ENCODE measurements around the gene TRIM60.
"Not testable (repeated sequence)": the region's sequence is repeated elsewhere in the genome, so short reads cannot be mapped to it uniquely, and the experiment has no call there.

TRIM60 gene

DNA sequence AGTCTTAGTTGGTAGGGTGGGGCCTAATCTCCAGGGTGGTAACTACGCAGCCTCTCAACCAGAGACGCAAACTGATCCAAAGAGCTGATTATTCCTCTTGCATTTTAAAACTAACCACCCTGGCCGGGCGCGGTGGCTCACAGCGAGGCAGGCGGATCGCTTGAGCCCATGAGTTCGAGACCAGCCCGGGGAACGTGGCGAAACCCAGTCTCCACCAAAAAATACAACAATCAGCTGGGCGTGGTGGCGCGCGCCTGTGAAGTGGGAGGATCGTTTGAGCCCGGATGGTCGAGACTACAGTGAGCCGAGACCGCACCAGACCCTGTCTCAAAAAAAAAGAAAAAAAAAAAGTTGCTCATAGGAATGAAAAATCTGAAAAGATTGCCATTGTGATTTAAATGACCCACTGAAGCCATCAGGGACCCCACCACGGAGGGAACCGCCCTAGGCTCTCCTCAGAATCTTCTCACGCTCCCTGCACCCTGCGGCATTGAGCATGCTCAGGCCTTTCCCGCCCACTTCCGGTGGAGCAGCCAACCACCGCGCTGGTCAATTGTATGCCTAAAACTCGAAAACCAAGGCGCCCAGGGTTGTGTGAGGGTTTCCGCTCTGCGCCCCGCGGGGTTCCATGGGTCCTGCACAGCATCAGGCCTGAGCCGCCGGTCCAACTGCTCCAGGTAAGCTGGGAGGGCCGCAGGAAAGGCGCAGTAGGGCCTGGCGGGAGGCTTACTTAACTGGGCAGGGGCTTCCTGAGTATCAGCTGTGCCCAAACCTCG is at the start of gene TRIM60:
TRIM60 (plus strand) TSS at position 564 of the 776 bp plus-strand sequence. CDS start 8,074 bp downstream, outside the sequence.
- no peak for DNase-seq (ENCODE audit: low read depth in 2 of 2, low spot score in 1 of 2)

DNA sequence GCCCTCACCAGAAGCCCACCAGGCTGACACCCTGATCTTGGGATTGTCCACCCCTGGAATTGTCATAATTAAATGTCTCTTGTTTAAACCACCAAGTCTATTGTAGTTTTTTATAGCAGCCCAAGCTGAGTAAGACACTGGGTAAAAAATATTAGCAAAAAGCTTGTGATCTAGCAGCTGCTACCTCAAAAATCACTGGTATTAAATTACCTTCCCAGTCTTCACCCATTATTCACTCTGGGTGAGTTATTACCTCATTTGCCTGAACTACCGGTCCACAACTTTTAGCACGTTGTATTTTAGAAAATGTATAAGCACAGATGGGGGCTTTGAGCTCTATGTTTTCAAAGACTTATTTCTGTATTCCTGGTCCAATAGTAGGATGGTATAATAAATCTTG is 42.3 kb upstream of the TRIM60 start:
- no peak for DNase-seq (ENCODE audit: low read depth in 2 of 2, low spot score in 1 of 2)

DNA sequence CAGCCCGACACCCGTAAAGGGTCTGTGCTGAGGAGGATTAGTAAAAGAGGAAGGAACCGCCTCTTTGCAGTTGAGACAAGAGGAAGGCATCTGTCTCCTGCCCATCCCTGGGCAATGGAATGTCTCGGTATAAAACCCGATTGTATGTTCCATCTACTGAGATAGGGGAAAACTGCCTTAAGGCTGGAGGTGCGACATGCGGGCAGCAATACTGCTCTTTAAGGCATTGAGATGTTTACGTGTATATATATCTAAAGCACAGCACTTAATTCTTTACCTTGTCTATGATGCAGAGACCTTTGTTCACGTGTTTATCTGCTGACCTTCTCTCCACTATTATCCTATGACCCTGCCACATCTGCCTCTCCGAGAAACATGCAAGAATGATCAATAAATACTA is 41.0 kb upstream of the TRIM60 start:
- DNase-seq (ENCODE audit: low read depth in 2 of 2, low spot score in 1 of 2) = not testable (repeated sequence)

DNA sequence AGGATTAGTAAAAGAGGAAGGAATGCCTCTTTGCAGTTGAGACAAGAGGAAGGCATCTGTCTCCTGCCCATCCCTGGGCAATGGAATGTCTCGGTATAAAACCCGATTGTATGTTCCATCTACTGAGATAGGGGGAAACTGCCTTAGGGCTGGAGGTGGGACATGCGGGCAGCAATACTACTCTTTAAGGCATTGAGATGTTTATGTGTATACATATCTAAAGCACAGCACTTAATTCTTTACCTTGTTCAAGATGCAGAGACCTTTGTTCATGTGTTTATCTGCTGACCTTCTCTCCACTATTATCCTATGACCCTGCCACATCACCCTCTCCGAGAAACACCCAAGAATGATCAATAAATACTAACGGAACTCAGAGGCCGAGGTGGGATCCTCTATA is 35.7 kb upstream of the TRIM60 start:
- DNase-seq (ENCODE audit: low read depth in 2 of 2, low spot score in 1 of 2) = not testable (repeated sequence)

DNA sequence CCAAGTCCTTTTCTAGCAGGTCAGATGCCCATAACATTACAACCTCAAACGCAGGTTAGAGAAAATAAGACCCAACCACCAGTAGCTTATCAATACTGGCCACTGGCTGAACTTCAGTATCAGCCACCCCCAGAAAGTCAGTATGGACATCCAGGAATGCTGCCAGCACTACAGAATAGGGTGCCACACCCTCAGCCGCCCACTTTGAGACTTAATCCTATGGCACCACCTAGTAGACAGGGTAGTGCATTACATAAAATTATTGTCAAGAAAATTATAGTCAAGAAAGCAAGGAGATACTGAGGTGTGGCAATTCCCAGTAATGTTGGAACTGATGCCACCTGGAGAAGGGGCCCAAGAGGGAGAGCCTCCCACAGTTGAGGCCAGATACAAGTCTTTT is 34.5 kb upstream of the TRIM60 start:
- no peak for DNase-seq (ENCODE audit: low read depth in 2 of 2, low spot score in 1 of 2)

DNA sequence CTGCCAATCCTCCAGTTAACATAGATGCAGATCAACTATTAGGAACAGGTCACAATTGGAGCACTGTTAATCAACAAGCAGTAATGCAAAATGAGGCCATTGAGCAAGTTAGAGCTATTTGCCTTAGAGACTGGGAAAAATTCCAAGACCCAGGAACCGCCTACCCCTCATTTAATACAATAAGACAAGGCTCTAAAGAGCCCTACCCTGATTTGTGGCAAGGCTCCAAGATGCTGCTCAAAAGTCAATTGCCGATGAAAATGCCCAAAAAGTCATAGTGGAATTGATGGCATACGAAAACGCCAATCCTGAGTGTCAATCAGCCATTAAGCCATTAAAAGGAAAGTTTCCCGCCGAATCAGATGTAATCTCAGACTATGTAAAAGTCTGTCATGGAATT is 33.9 kb upstream of the TRIM60 start:
- no peak for DNase-seq (ENCODE audit: low read depth in 2 of 2, low spot score in 1 of 2)

DNA sequence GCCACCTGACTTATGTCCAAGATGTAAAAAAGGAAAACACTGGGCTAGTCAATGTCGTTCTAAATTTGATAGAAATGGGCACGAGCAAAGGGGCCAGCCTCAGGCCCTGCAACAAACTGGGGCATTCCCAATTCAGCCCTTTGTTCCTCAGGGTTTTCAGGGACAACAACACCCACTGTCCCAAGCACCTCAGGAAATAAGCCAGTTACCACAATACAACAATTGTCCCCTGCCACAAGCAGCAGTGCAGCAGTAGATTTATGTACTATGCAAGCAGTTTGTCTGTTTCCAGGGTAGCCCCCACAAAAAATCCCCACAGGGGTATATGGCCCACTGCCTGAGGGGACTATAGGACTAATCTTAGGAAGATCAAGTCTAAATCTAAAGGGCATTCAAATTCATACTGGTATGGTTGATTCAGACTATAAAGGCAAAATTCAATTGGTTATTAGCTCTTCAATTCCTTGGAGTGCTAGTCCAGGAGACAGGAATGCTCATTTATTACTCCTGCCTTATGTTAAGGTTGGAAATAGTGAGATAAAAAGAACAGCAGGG is 33.2 kb upstream of the TRIM60 start:
- not testable (repeated sequence) for DNase-seq (ENCODE audit: low read depth in 2 of 2, low spot score in 1 of 2)

DNA sequence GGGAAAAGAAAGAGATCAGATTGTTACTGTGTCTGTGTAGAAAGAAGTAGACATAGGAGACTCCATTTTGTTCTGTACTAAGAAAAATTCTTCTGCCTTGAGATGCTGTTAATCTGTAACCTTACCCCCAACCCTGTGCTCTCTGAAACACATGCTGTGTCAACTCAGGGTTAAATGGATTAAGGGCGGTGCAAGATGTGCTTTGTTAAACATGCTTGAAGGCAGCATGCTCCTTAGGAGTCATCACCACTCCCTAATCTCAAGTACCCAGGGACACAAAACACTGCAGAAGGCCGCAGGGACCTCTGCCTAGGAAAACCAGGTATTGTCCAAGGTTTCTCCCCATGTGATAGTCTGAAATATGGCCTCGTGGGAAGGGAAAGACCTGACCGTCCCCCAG is 29.8 kb upstream of the TRIM60 start:
- DNase-seq (ENCODE audit: low read depth in 2 of 2, low spot score in 1 of 2) = not testable (repeated sequence)

DNA sequence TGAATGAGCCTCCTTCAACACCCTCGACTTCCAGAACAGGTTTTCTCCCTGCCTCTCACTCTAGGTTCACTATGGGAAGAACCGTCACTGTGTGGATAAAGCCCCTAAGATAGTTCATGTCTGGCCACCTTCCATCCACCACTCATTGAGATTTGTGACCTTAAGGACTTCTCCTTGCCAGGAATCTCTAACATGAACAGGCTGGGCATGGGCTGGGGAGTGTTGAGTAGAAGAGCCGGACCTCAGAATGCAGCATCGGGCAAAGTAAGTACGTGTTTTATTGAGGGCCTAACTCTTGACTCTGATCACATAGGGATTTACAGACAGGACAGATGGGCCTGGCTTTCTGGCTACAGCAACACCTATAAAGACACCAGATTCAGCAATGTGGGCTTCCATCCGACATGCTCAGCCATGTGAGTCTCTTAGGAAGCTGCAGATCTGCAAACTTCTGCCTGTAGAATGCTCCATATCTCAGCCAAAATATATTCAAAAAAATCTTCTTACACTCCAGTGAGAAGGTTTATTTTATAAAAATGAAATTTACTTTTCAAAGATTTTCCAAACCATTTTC is 26.4 kb upstream of the TRIM60 start:
- DNase-seq (ENCODE audit: low read depth in 2 of 2, low spot score in 1 of 2) = no peak

DNA sequence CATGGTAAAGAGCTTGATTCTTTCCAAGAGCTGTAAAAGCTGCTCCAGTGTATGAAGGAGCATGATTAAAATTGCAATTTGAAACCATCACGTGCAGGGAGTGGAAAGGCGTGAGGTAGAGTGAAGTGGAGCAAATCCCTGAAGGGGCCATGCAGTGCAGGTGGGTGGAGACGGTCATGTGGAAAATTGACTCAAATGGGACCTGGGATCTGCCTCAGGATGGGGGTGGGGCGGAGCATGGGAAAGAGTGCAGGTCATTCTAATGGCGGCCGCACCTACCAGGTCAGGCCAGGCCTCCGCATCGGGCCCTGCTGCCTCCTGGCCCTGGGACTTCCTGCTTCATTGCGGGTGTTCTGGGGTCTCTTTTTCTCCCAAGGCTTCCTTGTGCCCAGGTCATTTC is 25.3 kb upstream of the TRIM60 start:
- no peak for DNase-seq (ENCODE audit: low read depth in 2 of 2, low spot score in 1 of 2)

DNA sequence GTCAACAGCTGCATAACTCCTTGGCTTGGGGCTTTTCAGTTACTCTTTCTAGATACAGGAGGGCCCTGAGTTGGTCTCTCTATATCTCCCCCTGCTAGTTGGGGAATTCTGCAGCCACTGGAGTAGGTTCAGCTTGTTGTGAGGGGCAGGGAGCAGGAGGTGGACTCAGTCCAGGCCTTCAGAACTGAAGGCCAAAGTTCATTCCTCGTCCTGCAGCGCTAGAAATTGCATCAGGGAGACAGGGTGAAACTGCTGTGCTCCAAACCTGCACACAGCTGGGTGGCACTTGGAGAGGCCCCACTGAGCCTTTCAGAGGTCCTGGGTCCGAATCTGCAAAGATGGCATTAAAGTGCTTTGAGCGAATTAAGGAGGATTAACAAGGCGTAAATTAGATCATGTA is 24.9 kb upstream of the TRIM60 start:
- DNase-seq (ENCODE audit: low read depth in 2 of 2, low spot score in 1 of 2) = no peak

DNA sequence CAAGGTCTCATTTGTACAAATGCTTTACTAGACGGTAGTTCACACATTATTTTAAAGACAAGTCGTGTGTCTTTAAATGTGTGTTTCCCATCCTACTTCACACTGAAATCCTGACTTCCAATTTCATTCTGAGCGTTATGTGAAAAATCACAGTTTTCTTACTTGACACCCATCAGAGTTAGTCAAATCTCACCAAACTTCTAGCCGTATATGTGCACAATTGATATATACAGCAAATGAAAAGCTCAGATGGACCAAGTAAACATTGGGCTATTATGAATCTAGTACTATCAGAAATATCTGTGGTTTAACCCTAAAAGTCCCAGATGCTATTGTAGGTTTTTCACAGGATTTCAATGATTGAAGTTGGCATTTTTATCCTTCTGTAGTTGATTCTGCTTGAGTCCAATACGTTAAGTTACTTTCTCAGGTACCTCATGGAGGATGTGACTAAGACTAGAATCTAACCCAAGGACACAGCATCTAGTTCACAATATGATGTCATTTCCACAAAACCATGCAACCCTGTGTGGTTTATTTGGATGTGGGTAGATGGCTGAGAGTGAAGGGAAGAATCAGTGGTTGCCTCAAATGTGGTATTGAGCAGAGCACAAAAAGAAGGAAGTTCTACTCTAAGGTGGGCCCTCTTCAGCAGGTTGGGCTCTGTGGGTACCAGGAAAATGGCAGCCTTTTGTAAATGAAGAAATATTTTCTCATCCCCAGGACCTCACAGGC is 22.1 kb upstream of the TRIM60 start:
- DNase-seq (ENCODE audit: low read depth in 2 of 2, low spot score in 1 of 2) = no peak

- DNase-seq (ENCODE audit: low read depth in 2 of 2, low spot score in 1 of 2) = no peak
These were observed 21.3 kb upstream of the TRIM60 start for GRCh38 chr4:165010487-165010886.

GRCh38 chr4:165010991-165011390 is 20.8 kb upstream of the TRIM60 start:
- no peak for DNase-seq (ENCODE audit: low read depth in 2 of 2, low spot score in 1 of 2)

GRCh38 chr4:165011403-165011802 is 20.4 kb upstream of the TRIM60 start:
- DNase-seq (ENCODE audit: low read depth in 2 of 2, low spot score in 1 of 2) = no peak

- DNase-seq (ENCODE audit: low read depth in 2 of 2, low spot score in 1 of 2) = no peak
These were observed 18.1 kb upstream of the TRIM60 start for GRCh38 chr4:165013691-165014090.

GRCh38 chr4:165016971-165017370 is 14.8 kb upstream of the TRIM60 start:
- no peak for DNase-seq (ENCODE audit: low read depth in 2 of 2, low spot score in 1 of 2)

DNA sequence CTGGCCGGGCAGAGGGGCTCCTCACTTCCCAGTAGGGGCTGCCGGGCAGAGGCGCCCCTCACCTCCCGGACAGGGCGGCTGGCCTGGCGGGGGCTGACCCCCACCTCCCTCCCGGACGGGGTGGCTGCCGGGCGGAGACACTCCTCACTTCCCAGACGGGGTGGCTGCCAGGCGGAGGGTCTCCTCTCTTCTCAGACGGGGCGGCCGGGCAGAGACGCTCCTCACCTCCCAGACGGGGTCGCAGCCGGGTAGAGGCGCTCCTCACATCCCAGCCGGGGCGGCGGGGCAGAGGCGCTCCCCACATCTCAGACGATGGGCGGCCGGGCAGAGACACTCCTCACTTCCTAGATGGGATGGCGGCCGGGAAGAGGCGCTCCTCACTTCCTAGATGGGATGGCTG is 11.8 kb upstream of the TRIM60 start:
- not testable (repeated sequence) for DNase-seq (ENCODE audit: low read depth in 2 of 2, low spot score in 1 of 2)

- DNase-seq (ENCODE audit: low read depth in 2 of 2, low spot score in 1 of 2) = not testable (repeated sequence)
These were observed 6.0 kb upstream of the TRIM60 start for GRCh38 chr4:165025782-165026181.

DNA sequence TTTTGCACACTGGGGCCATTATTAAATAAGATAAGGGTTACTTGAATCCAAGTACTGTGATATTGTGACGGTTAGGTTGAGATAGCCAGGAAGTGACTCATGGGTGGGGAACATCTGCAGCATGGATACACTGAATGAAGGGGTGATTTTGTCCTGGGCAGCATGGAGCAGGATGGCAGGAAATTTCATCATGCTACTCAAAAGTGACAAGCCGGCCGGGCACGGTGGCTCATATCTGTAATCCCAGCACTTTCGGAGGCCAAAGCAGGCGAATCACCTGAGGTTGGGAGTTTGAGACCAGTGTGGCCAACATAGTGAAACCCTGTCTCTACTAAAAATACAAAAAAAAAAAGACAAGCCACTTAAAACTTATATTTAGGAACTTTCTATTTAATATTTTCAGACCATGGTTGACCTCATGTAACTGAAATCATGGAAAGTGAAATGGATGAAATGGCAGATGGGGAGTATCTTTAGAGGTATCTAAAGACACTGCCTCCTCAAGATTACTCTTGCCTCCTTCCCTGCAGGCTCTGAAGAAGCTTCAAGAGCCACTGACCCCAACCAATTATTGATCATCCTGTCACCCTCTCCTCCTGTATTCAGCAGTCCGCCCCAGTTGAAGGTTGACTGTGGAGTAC is 3.9 kb upstream of the TRIM60 start:
- no peak for DNase-seq (ENCODE audit: low read depth in 2 of 2, low spot score in 1 of 2)

DNA sequence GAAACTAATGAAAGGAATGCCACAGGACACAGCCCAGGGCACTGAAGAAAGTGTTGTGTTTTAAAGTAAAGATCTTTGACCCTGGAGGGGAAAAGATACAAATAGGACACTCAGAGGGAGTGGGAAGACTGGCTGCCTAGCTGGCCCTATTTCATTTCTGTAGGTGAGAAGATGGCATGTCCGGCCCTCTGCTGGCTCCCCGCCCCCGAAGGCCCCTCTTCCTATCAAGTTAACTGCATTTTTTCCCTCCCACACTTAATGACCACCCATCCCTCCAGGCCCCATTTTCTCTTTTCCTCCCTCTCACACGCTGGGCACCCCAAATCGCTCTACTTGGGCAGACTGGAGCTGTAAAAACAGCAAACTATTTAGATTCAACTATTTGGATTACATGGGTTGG is 16.4 kb downstream of the TRIM60 start:
- DNase-seq (ENCODE audit: low read depth in 2 of 2, low spot score in 1 of 2) = no peak

All from stimulated activated CD8-positive, alpha-beta memory T cell treated with anti-CD3 and anti-CD28 coated beads, Interleukin-4, amount 100 ng/mL, for 1 hour (primary cell).